Measurements from ENCODE around the gene TMEM208.

- TF ChIP-seq CTCF (IDR thresholded peaks at IDR 0.05) = no peak
- TF ChIP-seq POLR2A (IDR thresholded peaks at IDR 0.05) = no peak
Observed at GRCh38 chr16:67249178-67250044, 22.5 kb downstream of the TMEM208 start.
